Measurements from ENCODE around the gene FYN. TPM values are rescaled to one million over a fixed set of nuclear protein-coding genes. Genes with fewer than 3 reads are reported as not detected.

The FYN gene
- total RNA-seq, 1 donor, result 106 TPM

DNA sequence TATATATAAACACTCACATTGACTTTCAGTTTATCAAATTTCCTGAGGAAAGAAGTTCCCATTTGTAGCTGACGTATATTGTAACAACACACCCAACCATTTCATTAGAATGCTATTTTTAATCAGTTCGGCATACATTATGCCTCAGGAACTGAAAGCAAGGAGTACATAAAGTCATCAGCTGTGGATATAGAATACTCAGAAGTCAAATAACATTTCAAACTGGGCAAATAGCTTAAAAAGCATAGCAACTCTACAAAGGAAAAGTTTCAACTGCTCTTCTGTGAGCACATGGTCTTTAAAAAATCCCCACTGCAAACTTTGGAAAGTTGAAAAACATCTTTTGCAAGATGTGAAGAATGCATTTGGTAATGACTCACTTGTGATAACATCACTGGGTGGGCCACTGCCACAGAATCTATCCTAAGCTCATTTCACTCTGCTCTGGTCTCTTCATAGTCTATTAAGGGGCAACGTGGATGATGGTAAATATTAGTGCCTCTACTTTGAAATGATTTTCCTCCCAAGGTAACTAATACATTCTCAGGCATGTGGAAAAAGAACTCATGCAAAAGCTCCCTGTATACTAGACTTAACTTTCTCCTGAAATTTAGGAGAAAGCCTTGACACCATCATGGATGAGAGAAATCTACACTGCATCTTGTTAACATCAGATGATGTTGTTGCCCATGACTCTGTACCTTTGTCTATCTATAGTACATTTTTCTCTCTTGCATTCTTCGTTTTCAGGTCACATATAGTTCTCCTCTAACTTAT lies 49.2 kb downstream of the FYN start:
- Histone ChIP-seq H3K4me1 (ENCODE audit: insufficient read depth, low read length) (peaks cover 26% of the 10 kb centered on the region), H4K20me1 (ENCODE audit: insufficient read depth, low read length) (peaks cover 2% of the 10 kb centered on the region), H3K36me3 (ENCODE audit: insufficient read depth, low read length) (peaks cover 6% of the 10 kb centered on the region), H3K27ac (ENCODE audit: low read depth, low read length) (peak overlapping the region; percentile 86), H2AFZ (ENCODE audit: low read length) (no peak overlapping the region), H3K27me3 (ENCODE audit: insufficient read depth, low read length) (no peaks in the 10 kb centered on the region), H3K4me2 (ENCODE audit: insufficient read depth, low read length) (peak overlapping the region; percentile 65), H3K79me2 (ENCODE audit: insufficient read depth, low read length) (peaks cover 61% of the 10 kb centered on the region), H3K4me3 (ENCODE audit: insufficient read depth, low read length) (peak overlapping the region; percentile 48), H3K9me3 (ENCODE audit: low read depth, low read length) (no peaks in the 10 kb centered on the region)
- TF ChIP-seq, protein P1, sequence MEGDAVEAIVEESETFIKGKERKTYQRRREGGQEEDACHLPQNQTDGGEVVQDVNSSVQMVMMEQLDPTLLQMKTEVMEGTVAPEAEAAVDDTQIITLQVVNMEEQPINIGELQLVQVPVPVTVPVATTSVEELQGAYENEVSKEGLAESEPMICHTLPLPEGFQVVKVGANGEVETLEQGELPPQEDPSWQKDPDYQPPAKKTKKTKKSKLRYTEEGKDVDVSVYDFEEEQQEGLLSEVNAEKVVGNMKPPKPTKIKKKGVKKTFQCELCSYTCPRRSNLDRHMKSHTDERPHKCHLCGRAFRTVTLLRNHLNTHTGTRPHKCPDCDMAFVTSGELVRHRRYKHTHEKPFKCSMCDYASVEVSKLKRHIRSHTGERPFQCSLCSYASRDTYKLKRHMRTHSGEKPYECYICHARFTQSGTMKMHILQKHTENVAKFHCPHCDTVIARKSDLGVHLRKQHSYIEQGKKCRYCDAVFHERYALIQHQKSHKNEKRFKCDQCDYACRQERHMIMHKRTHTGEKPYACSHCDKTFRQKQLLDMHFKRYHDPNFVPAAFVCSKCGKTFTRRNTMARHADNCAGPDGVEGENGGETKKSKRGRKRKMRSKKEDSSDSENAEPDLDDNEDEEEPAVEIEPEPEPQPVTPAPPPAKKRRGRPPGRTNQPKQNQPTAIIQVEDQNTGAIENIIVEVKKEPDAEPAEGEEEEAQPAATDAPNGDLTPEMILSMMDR (IDR thresholded peaks at IDR 0.05; ENCODE audit: extremely low read depth, low read depth, low read length), result no peak
- peak; percentile 90 for DNase-seq (ENCODE audit: insufficient read length, low spot score, missing footprints)

DNA sequence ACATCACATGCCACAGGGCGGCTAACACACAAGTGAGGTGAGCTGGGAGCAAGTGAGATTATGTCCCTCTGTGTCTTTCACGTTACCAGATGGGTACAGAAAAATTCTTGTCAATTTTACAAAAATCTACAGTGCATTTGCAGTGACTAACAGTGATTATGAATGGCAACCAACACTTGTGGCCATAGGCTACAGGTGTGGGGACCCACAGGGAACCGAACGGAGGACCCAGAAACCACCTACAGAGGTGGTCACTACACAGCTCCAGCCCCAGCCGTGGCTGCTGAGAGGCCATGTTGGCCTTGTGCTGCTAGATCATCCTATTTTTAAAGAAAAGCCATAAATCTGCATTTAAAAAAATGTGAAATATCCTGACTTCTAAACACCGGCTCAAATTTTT lies 50.2 kb downstream of the FYN start:
- Histone ChIP-seq H3K4me1 (ENCODE audit: insufficient read depth, low read length) (peaks cover 35% of the 10 kb centered on the region), H3K4me3 (ENCODE audit: insufficient read depth, low read length) (no peak overlapping the region), H4K20me1 (ENCODE audit: insufficient read depth, low read length) (peaks cover 2% of the 10 kb centered on the region), H3K9me3 (ENCODE audit: low read depth, low read length) (no peaks in the 10 kb centered on the region), H3K27ac (ENCODE audit: low read depth, low read length) (peak overlapping the region; percentile 86), H3K4me2 (ENCODE audit: insufficient read depth, low read length) (no peak overlapping the region), H3K36me3 (ENCODE audit: insufficient read depth, low read length) (no peaks in the 10 kb centered on the region), H2AFZ (ENCODE audit: low read length) (no peak overlapping the region), H3K79me2 (ENCODE audit: insufficient read depth, low read length) (peaks cover 66% of the 10 kb centered on the region), H3K27me3 (ENCODE audit: insufficient read depth, low read length) (no peaks in the 10 kb centered on the region)
- no peak for DNase-seq (ENCODE audit: insufficient read length, low spot score, missing footprints)
- TF ChIP-seq, protein P1 (IDR thresholded peaks at IDR 0.05; ENCODE audit: extremely low read depth, low read depth, low read length), result no peak

DNA sequence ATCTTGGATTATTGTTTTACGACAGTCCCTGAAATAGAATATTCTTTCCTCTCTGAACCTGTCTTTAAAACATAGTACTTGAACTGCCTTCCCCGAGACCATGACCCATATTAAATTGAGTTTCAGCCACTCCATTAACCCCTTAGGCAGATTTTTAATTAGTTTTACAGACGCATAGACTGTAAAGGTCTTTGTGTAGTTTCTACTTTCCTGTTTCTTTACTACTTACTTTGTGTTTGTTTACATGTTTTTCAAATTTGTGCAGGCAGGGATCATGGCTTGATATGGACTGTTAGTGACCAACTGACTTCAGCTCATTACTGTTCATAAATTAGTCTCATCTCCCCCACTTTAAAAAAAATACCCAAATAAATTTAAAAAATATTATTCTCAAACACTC lies 53.8 kb downstream of the FYN start:
- no peak overlapping the region for H2AFZ ChIP-seq (ENCODE audit: low read length)
- no peaks in the 10 kb centered on the region for H3K9me3 ChIP-seq (ENCODE audit: low read depth, low read length)
- no peak for DNase-seq (ENCODE audit: insufficient read length, low spot score, missing footprints)
- H4K20me1 ChIP-seq (ENCODE audit: insufficient read depth, low read length), result no peaks in the 10 kb centered on the region
- no peak overlapping the region for H3K27ac ChIP-seq (ENCODE audit: low read depth, low read length)
- peaks cover 28% of the 10 kb centered on the region for H3K4me1 ChIP-seq (ENCODE audit: insufficient read depth, low read length)
- H3K36me3 ChIP-seq (ENCODE audit: insufficient read depth, low read length), result no peaks in the 10 kb centered on the region
- peaks cover 60% of the 10 kb centered on the region for H3K79me2 ChIP-seq (ENCODE audit: insufficient read depth, low read length)
- no peaks in the 10 kb centered on the region for H3K27me3 ChIP-seq (ENCODE audit: insufficient read depth, low read length)
- TF ChIP-seq, protein P1 (IDR thresholded peaks at IDR 0.05; ENCODE audit: extremely low read depth, low read depth, low read length), result no peak
- H3K4me2 ChIP-seq (ENCODE audit: insufficient read depth, low read length), result no peak overlapping the region
- no peak overlapping the region for H3K4me3 ChIP-seq (ENCODE audit: insufficient read depth, low read length)

DNA sequence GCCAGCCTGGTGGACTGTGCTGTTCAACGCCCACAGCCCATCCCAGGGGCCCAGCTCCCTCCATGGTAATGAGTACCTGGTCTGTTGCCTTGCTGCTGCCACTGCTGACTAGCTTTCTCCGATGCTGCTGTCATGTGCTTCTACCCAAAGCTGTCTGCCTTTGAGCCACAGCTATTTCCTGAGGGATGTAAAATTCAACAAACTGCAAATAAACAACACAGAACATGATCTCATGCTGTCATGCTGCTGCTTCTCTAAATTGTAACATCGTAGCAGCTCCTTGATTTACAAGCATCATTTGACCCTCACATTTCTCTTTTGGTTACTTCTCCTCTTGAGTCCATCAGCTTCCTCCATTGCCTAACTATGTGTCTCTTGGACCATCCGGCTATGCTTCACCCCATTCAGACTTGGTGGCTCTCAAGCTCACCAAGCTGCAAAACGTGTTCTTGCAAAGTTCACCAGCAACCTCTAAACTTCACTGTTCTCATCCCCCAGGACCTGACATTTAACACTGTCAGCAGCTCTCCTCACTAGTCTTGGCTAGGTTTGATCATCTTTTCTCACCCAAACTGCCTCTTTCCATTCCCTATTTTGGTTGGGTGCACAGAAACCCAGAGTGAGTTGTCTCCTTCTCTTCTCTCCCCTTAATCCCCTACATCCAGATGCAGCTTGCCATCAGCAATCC lies 54.6 kb downstream of the FYN start:
- Histone ChIP-seq H4K20me1 (ENCODE audit: insufficient read depth, low read length) (no peaks in the 10 kb centered on the region), H3K4me3 (ENCODE audit: insufficient read depth, low read length) (no peak overlapping the region), H3K4me2 (ENCODE audit: insufficient read depth, low read length) (peak overlapping the region; percentile 17), H3K27ac (ENCODE audit: low read depth, low read length) (no peak overlapping the region), H2AFZ (ENCODE audit: low read length) (no peak overlapping the region), H3K9me3 (ENCODE audit: low read depth, low read length) (no peaks in the 10 kb centered on the region), H3K27me3 (ENCODE audit: insufficient read depth, low read length) (no peaks in the 10 kb centered on the region), H3K36me3 (ENCODE audit: insufficient read depth, low read length) (no peaks in the 10 kb centered on the region), H3K4me1 (ENCODE audit: insufficient read depth, low read length) (peaks cover 27% of the 10 kb centered on the region), H3K79me2 (ENCODE audit: insufficient read depth, low read length) (peaks cover 63% of the 10 kb centered on the region)
- TF ChIP-seq, protein P1 (IDR thresholded peaks at IDR 0.05; ENCODE audit: extremely low read depth, low read depth, low read length), result no peak
- DNase-seq (ENCODE audit: insufficient read length, low spot score, missing footprints), result no peak
